Endodermal cell (in vitro differentiated cells): Measurements from ENCODE around the gene TMEM272. TPM values are rescaled to one million over a fixed set of nuclear protein-coding genes. Genes with fewer than 3 reads are reported as not detected.

ENCODE experiments used
- DNase-seq: peaks from one replicate; pipeline ENCODE4 v3.0.0-alpha.2; 2017
- H3K27ac ChIP-seq: 2 replicates; pipeline ENCODE4 v1.5.1; 2013; ENCODE audit warnings: mild to moderate bottlenecking, low read depth, low read length, moderate library complexity
- H3K27me3 ChIP-seq: 2 replicates; pipeline ENCODE4 v1.6.1; 2013; ENCODE audit warnings: mild to moderate bottlenecking, low read length, moderate library complexity; ENCODE audit not compliant: insufficient read depth, control insufficient read depth, poor library complexity, severe bottlenecking
- H3K36me3 ChIP-seq: 2 replicates; pipeline ENCODE4 v1.7.0; 2013; ENCODE audit warnings: mild to moderate bottlenecking, low read length, moderate library complexity; ENCODE audit not compliant: control insufficient read depth, insufficient read depth
- H3K4me1 ChIP-seq: one replicate; pipeline ENCODE4 v1.7.0; 2013; ENCODE audit warnings: low read length; ENCODE audit not compliant: control insufficient read depth, insufficient read depth
- H3K4me3 ChIP-seq: 2 replicates; pipeline ENCODE4 v1.5.1; 2013; ENCODE audit warnings: mild to moderate bottlenecking, low read length, moderate library complexity
- H3K9ac ChIP-seq: 2 replicates; pipeline ENCODE4 v1.6.1; 2013; ENCODE audit warnings: mild to moderate bottlenecking, low read length, moderate library complexity; ENCODE audit not compliant: poor library complexity, severe bottlenecking; ENCODE audit errors: extremely low read depth
- H3K9me3 ChIP-seq: 2 replicates; pipeline ENCODE4 v1.6.1; 2013; ENCODE audit warnings: mild to moderate bottlenecking, low read length, moderate library complexity; ENCODE audit not compliant: control insufficient read depth
- H3K27ac Mint-ChIP-seq: 2 replicates; pipeline ENCODE4 v1.8.0; 2020; ENCODE audit warnings: mixed read lengths
- H3K27me3 Mint-ChIP-seq: 2 replicates; pipeline ENCODE4 v1.8.0; 2021; ENCODE audit warnings: mild to moderate bottlenecking, mixed read lengths; ENCODE audit not compliant: insufficient read depth
- H3K36me3 Mint-ChIP-seq: 2 replicates; pipeline ENCODE4 v1.8.0; 2020; ENCODE audit warnings: low read depth, mixed read lengths
- H3K4me1 Mint-ChIP-seq: 2 replicates; pipeline ENCODE4 v1.8.0; 2020; ENCODE audit warnings: mixed read lengths
- H3K4me3 Mint-ChIP-seq: 2 replicates; pipeline ENCODE4 v1.8.0; 2020; ENCODE audit warnings: mild to moderate bottlenecking, moderate library complexity, mixed read lengths
- H3K9me3 Mint-ChIP-seq: 2 replicates; pipeline ENCODE4 v1.8.0; 2020; ENCODE audit warnings: mild to moderate bottlenecking, mixed read lengths
- CTCF ChIP-seq: fragments of 200-600 bp; sonication (generic); conservative IDR thresholded peaks from 2 replicates; pipeline ENCODE4 v1.5.0; 2021; ENCODE audit warnings: antibody characterized with exemption, mild to moderate bottlenecking
- WGBS, 2 experiments: methylation state at CpG; one replicate each; pipeline versions ENCODE4 v1.1.5 to v1.1.7; 2013; ENCODE audit warnings: missing lambda C conversion rate in 2 of 2, mixed read lengths in 1 of 2; ENCODE audit not compliant: insufficient coverage in 1 of 2, insufficient read length in 1 of 2; 5-methylcytosine and 5-hydroxymethylcytosine counted together
- total RNA-seq, 2 donors: library from RNA; stranded (reverse); fragmentation: NEBNext Ultra II Directional in 1 of 2; extraction: Animal tissue kit (Norgen Biotek cat#: 25700) in 1 of 2; gene quantifications; 2 replicates in 1 of 2; 3 replicates in 1 of 2; pipeline ENCODE4 v1.2.1, GENCODE V29; 2021

Gene TMEM272
- total RNA-seq, 2 donors from 2014 or later, result 0.62 TPM

GRCh38 chr13:51823359-51823758 is 21.6 kb downstream of the TMEM272 start:
- Histone ChIP-seq H3K9ac (no peak overlapping the region), H3K4me3 (no peak overlapping the region), H3K27ac (no peak overlapping the region), H3K9me3 (no peaks in the 10 kb centered on the region), H3K36me3 (no peaks in the 10 kb centered on the region), H3K4me1 (no peaks in the 10 kb centered on the region), H3K27me3 (no peaks in the 10 kb centered on the region)
- TF ChIP-seq CTCF, result no peak
- no peak for DNase-seq
- Mint-ChIP-seq H3K27ac (no peak overlapping the region), H3K4me1 (peaks cover 25% of the 10 kb centered on the region), H3K9me3 (no peaks in the 10 kb centered on the region), H3K36me3 (no peaks in the 10 kb centered on the region), H3K27me3 (no peaks in the 10 kb centered on the region), H3K4me3 (no peak overlapping the region)
- WGBS, 2 experiments, result 91 to 95% methylated on average over 2 of the region's 2 CpGs

DNA sequence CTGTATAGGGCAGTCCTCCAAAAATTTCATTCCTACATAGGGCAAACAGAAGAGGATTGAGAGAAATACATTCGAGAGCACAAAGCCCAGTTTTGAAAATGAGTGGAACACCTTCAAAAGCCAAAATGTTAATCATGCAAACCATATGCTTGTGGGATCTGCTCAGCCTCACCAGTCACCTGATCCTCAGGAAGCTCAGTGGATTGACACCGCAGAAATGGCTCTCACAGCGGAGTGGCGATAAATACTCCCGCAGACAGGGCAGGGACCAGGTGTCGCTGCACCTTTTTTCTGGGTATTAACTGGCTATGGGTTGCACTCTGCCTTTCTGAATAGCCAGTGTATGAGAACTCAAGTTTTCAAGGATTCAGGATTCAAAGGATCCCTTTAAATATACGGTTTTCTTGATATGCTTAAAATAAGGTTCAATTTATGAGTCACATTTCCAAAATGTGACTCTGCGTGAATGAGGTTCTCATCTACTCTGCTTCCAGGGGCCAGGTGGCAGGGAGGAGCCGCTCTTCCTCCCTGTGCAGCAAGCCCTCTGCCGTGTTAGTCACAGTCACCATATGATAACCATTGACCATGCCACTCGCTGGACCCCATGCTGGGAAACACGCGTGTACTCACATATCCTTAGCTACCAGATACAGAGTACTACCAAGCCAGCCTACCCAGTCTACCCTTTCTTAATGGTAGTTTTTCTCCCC is 22.7 kb downstream of the TMEM272 start:
- Mint-ChIP-seq H3K4me1 (peaks cover 25% of the 10 kb centered on the region), H3K27me3 (no peaks in the 10 kb centered on the region), H3K36me3 (no peaks in the 10 kb centered on the region), H3K4me3 (no peak overlapping the region), H3K27ac (no peak overlapping the region), H3K9me3 (no peaks in the 10 kb centered on the region)
- Histone ChIP-seq H3K9me3 (no peaks in the 10 kb centered on the region), H3K36me3 (no peaks in the 10 kb centered on the region), H3K9ac (no peak overlapping the region), H3K27me3 (no peaks in the 10 kb centered on the region), H3K27ac (no peak overlapping the region), H3K4me3 (no peak overlapping the region), H3K4me1 (no peaks in the 10 kb centered on the region)
- DNase-seq, result no peak
- no peak for TF ChIP-seq CTCF
- 94 to 98% methylated on average over 8 to 13 of the region's 13 CpGs for WGBS, 2 experiments

DNA sequence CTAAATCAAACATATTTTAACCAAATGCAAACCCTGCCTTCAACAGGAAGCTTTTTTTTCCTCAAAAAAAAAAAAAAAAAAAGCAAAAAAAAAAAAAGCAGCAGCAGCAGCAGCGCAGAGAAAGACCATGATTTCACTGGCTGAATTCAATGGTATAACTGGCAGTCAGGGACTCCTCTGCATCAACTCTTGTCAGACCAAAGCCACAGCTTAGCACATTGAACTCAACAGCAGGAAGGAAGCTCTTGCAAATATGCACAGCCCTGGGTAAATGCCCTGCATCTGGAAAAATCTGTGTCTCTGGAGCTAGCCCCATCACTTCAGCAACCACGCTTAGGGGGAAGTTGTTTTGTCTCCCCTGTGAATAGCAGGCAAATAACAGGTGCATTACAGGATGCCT is 23.4 kb downstream of the TMEM272 start:
- no peaks in the 10 kb centered on the region for H3K27me3 Mint-ChIP-seq
- no peaks in the 10 kb centered on the region for H3K9me3 Mint-ChIP-seq
- H3K4me1 Mint-ChIP-seq, result peaks cover 25% of the 10 kb centered on the region
- H3K9ac ChIP-seq, result no peak overlapping the region
- WGBS, 2 experiments, result 92 to 94% methylated on average over 2 of the region's 2 CpGs
- no peaks in the 10 kb centered on the region for H3K4me1 ChIP-seq
- H3K4me3 ChIP-seq, result no peak overlapping the region
- no peak overlapping the region for H3K27ac ChIP-seq
- H3K9me3 ChIP-seq, result no peaks in the 10 kb centered on the region
- H3K27ac Mint-ChIP-seq, result no peak overlapping the region
- H3K36me3 Mint-ChIP-seq, result no peaks in the 10 kb centered on the region
- no peak for DNase-seq
- H3K4me3 Mint-ChIP-seq, result no peak overlapping the region
- no peaks in the 10 kb centered on the region for H3K36me3 ChIP-seq
- no peaks in the 10 kb centered on the region for H3K27me3 ChIP-seq
- TF ChIP-seq CTCF, result no peak
